ENCODE data around the gene NGLY1. TPM values are rescaled to one million over a fixed set of nuclear protein-coding genes. Genes with fewer than 3 reads are reported as not detected.

Gene NGLY1
- total RNA-seq, 1 donor = 36.3 TPM

- DNase-seq (ENCODE audit: low read depth) = no peak
- TF ChIP-seq CTCF (IDR thresholded peaks at IDR 0.05; ENCODE audit: insufficient read depth, low read depth, low read length) = no peak
- H3K4me3 ChIP-seq (ENCODE audit: low read depth, low read length) = no peak overlapping the region
These were observed 77.0 kb downstream of the NGLY1 start for GRCh38 chr3:25706213-25706612.

GRCh38 chr3:25697553-25697952 lies 85.7 kb downstream of the NGLY1 start:
- no peak for TF ChIP-seq CTCF (IDR thresholded peaks at IDR 0.05; ENCODE audit: insufficient read depth, low read depth, low read length)
- no peak for DNase-seq (ENCODE audit: low read depth)
- no peak overlapping the region for H3K4me3 ChIP-seq (ENCODE audit: low read depth, low read length)

- no peak for DNase-seq (ENCODE audit: low read depth)
- TF ChIP-seq CTCF (IDR thresholded peaks at IDR 0.05; ENCODE audit: insufficient read depth, low read depth, low read length) = no peak
- no peak overlapping the region for H3K4me3 ChIP-seq (ENCODE audit: low read depth, low read length)
These were observed 87.4 kb downstream of the NGLY1 start for GRCh38 chr3:25695731-25696420.

GRCh38 chr3:25693238-25693637 lies 90.0 kb downstream of the NGLY1 start:
- H3K4me3 ChIP-seq (ENCODE audit: low read depth, low read length) = no peak overlapping the region
- no peak for DNase-seq (ENCODE audit: low read depth)
- TF ChIP-seq CTCF (IDR thresholded peaks at IDR 0.05; ENCODE audit: insufficient read depth, low read depth, low read length) = no peak

- no peak for TF ChIP-seq CTCF (IDR thresholded peaks at IDR 0.05; ENCODE audit: insufficient read depth, low read depth, low read length)
- H3K4me3 ChIP-seq (ENCODE audit: low read depth, low read length) = no peak overlapping the region
- DNase-seq (ENCODE audit: low read depth) = no peak
These were observed 90.9 kb downstream of the NGLY1 start for GRCh38 chr3:25692341-25692740.

- no peak for DNase-seq (ENCODE audit: low read depth)
- TF ChIP-seq CTCF (IDR thresholded peaks at IDR 0.05; ENCODE audit: insufficient read depth, low read depth, low read length) = no peak
- no peak overlapping the region for H3K4me3 ChIP-seq (ENCODE audit: low read depth, low read length)
These were observed 92.3 kb downstream of the NGLY1 start for GRCh38 chr3:25690768-25691533.

All from fibroblast of villous mesenchyme (primary cell).